Measurements from ENCODE around the gene CCDC197. TPM values are rescaled to one million over a fixed set of nuclear protein-coding genes. Genes with fewer than 3 reads are reported as not detected.
A peak's percentile ranks its signal among the peaks of the same experiment; 100 is the strongest.

The CCDC197 gene
- total RNA-seq, 1 donor from 2014 or later, result 0.13 TPM

DNA sequence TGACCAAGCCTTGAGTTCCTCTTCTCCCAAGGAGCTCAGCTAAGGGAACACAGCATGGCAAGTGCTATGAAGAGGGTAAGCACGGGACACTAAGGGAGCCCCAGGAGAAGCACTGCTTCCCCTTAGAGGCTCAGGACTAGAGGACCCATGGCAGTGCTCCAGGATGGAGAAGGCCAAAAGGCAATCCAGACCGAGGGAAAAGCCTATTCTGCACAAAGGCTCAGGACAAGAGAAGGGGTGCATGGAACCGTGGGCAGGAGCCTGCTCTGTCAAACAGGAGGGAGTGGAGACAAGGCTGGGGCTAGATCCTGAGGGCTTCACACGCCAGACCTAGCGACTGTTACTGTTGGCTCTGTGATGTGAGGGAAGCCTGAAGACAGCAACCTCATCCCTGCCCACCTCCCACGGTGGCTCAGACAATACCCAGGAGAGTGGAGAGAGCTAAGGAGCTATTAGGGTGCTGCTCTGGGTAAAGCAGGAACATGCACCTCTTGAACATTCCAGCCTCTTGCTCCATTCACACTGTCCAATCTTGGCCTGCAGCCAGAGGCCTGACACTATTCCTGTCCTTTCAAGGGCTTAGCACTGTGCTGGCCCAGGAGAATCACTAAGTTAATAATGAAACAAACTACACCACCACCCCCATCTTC, 53.3 kb downstream of the CCDC197 start:
- Mint-ChIP-seq H3K36me3 (ENCODE audit: low read depth) (peaks cover 56% of the 10 kb centered on the region), H3K27ac (no peak overlapping the region), H3K27me3 (ENCODE audit: insufficient read depth) (no peaks in the 10 kb centered on the region), H3K4me1 (ENCODE audit: low read depth) (peaks cover 26% of the 10 kb centered on the region), H3K4me3 (no peak overlapping the region), H3K9me3 (no peaks in the 10 kb centered on the region)
- DNase-seq (ENCODE audit: low spot score), result no peak
- intact Hi-C loops (cut with micrococcal nuclease), result no loop called here

DNA sequence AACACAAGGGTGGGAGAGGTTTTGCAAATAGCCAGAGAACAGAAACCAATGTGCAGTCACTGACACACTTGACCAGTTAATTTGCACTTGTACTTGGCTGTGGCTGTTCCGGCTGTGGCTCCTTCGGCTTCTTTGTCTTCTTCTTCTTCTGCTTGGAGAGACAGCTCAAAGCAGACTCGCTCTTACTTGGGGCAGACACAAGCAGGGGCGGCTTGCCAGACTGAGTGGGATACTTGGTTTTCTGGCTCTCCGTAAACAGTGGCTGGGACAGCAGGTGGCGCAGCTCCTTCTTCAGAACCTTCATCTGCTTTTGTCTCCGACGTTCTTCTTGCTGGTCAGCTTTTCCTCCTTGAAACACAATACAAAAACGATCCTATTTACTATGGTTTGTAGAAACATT, 54.0 kb downstream of the CCDC197 start:
- Mint-ChIP-seq H3K9me3 (no peaks in the 10 kb centered on the region), H3K36me3 (ENCODE audit: low read depth) (peaks cover 62% of the 10 kb centered on the region), H3K4me1 (ENCODE audit: low read depth) (peaks cover 34% of the 10 kb centered on the region), H3K4me3 (no peak overlapping the region), H3K27me3 (ENCODE audit: insufficient read depth) (no peaks in the 10 kb centered on the region), H3K27ac (peak overlapping the region; percentile 45)
- intact Hi-C loops (cut with micrococcal nuclease), result no loop called here
- DNase-seq (ENCODE audit: low spot score), result no peak

DNA sequence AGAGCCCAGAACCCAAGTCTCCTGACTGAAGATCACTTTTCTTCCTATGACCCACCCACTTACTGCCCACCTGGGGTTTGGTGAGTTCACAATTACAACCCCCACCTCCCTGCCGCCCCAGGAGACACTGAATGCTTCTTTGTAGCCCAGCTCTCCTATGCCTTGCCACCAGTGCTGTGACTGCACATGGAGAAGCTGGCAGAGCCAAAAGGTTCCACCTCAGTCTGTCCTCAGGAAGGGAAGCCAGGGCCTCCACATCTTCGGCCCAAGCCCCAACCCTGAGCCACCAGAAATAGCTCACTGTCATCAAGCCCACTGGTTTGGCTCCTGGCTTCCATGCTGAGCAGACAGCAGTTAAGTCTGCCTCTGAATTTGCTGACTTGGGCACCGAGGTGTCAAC, 54.7 kb downstream of the CCDC197 start:
- H3K36me3 Mint-ChIP-seq (ENCODE audit: low read depth), result peaks cover 66% of the 10 kb centered on the region
- intact Hi-C loops (cut with micrococcal nuclease), result loop anchor here (1.0 kb wide), 1 partner anchor 30 kb away; the partner anchor contains the start of genes DDX24 and IFI27L1

DNA sequence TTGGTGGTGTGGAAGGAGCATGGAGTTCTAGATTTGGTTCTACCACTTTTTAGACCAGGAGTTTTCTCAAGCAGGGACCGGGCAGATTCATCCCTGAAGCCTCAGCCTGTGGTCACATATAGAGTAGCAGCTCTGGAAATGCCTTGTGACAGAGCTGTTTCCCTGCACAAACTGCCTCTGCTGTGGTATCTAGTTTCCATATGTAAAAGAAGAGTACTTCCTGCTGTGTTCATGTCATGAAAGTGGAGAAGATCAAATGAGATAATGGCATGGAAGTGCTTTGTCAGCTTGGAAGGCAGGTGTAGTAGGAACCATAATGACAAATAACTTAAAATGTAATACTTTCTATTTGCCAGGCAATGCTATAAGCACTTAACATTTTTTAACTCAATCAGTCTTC, 55.1 kb downstream of the CCDC197 start:
- intact Hi-C loops (cut with micrococcal nuclease), result loop anchor here (1.0 kb wide), 1 partner anchor 29 kb away; the partner anchor contains the start of genes DDX24 and IFI27L1
- Mint-ChIP-seq H3K27ac (peak overlapping the region; percentile 46), H3K4me3 (no peak overlapping the region), H3K27me3 (ENCODE audit: insufficient read depth) (no peaks in the 10 kb centered on the region), H3K36me3 (ENCODE audit: low read depth) (peaks cover 66% of the 10 kb centered on the region), H3K9me3 (no peaks in the 10 kb centered on the region), H3K4me1 (ENCODE audit: low read depth) (peaks cover 45% of the 10 kb centered on the region)
- DNase-seq (ENCODE audit: low spot score), result no peak

More for the DNA sequence above, 54.7 kb downstream of the CCDC197 start:
- Mint-ChIP-seq H3K4me1 (ENCODE audit: low read depth) (peaks cover 41% of the 10 kb centered on the region), H3K4me3 (no peak overlapping the region), H3K27ac (peak overlapping the region; percentile 46), H3K27me3 (ENCODE audit: insufficient read depth) (no peaks in the 10 kb centered on the region), H3K9me3 (no peaks in the 10 kb centered on the region)
- DNase-seq (ENCODE audit: low spot score), result no peak

DNA sequence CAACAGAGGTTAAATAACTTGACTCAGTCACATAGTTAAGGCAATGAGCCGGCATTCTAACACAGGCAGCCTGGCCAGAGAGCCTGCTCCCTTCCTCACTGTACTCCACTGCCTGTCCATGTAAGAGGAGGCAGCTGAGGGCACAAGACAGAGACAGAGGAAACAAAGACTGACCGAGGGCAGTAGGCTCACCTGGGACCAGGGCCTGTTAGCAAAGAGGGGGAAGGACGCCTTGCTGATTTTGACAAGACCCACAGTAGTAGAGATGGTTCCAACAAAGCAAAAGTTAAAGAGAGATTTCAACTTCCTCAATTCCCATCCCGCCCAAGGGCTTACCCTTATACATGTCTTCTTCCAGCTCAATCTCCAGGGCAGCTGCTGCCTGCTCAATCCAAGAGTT, 55.6 kb downstream of the CCDC197 start:
- Mint-ChIP-seq H3K4me1 (ENCODE audit: low read depth) (peaks cover 49% of the 10 kb centered on the region), H3K4me3 (no peak overlapping the region), H3K9me3 (no peaks in the 10 kb centered on the region), H3K27me3 (ENCODE audit: insufficient read depth) (no peaks in the 10 kb centered on the region), H3K36me3 (ENCODE audit: low read depth) (peaks cover 62% of the 10 kb centered on the region), H3K27ac (peak overlapping the region; percentile 46)
- intact Hi-C loops (cut with micrococcal nuclease), result loop anchor here (1.0 kb wide), 1 partner anchor 29 kb away; the partner anchor contains the start of genes DDX24 and IFI27L1
- DNase-seq (ENCODE audit: low spot score), result no peak

DNA sequence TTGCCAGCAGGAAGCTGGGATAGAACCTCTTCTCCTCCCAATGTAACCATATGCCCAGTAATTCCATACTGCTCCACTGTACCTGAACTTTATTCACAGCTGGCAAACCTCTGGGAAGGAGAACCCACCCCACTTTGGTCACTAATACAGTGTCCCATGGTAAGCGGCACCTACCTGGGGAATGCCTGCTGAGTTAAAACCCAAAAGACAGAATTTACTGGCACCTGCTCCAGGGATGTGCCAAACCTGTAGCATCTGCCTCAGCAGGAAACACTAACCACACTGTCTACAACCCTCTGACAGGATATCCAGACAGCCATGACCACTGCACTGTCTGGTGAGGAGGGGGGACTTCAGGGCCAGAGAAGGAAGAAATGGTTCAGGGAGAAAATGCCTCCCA, 57.3 kb downstream of the CCDC197 start:
- peaks cover 61% of the 10 kb centered on the region for H3K36me3 Mint-ChIP-seq (ENCODE audit: low read depth)

DNA sequence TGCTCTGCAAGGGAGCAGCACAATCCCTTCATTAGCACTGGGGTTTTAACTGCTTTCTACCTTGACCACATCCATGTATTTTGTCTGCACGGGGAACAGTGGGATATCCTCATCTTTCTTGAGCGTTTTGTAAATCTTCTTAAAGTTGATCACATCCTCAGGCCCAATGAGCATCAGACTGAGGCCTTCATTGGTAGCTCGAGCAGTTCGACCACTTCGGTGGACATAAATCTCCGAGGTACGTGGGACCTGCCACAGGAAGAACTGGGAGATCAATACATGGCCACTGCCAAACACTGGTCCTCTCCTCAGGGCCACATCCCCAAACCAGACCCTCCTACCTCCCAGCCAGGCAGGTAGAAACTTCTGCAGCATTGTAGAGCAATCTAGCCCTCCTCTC, 57.8 kb downstream of the CCDC197 start:
- DNase-seq (ENCODE audit: low spot score), result no peak
- Mint-ChIP-seq H3K36me3 (ENCODE audit: low read depth) (peaks cover 59% of the 10 kb centered on the region), H3K27me3 (ENCODE audit: insufficient read depth) (no peaks in the 10 kb centered on the region), H3K9me3 (no peaks in the 10 kb centered on the region), H3K4me1 (ENCODE audit: low read depth) (peaks cover 67% of the 10 kb centered on the region), H3K4me3 (no peak overlapping the region), H3K27ac (peak overlapping the region; percentile 1)
- intact Hi-C loops (cut with micrococcal nuclease), result loop anchor here (5.0 kb wide), 1 partner anchor 127 kb away; no protein-coding TSS in a partner anchor

More for the DNA sequence above, 57.3 kb downstream of the CCDC197 start:
- Mint-ChIP-seq H3K9me3 (no peaks in the 10 kb centered on the region), H3K4me3 (no peak overlapping the region), H3K27ac (peak overlapping the region; percentile 2), H3K4me1 (ENCODE audit: low read depth) (peaks cover 67% of the 10 kb centered on the region), H3K27me3 (ENCODE audit: insufficient read depth) (no peaks in the 10 kb centered on the region)
- intact Hi-C loops (cut with micrococcal nuclease), result no loop called here
- no peak for DNase-seq (ENCODE audit: low spot score)

DNA sequence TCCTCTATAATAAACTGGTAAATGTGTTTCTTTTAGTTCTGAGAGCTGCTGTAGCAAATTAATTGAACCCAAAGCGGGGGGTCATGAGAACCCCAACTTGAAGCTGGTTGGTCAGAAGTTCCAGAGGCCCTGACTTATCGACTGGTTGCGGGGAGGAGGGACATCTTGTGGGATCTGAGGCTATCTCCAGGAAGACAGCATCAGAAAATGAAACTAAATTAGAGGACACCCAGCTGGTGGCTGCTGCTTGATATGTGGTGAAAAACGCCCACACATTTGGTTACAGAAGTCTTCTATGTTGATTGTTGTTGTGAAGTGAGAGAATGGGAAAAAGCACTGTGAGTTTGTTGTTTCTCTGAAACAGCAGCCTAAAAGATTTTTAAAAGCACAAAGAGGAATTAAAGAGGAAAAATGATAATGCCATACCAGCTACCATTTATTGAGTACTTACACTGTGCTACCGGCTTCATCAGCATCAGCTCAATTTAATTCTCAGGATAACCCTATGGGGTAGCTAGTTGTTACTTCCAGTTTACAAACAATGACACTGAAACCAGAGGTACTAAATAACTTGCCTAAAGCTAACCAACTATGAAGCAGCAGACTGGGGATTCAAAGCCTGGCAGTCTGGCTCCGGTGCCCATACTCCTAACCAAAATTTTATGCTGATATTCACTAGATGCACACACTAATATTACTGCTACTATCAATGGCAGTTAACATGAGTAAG, 59.6 kb downstream of the CCDC197 start:
- H3K4me3 Mint-ChIP-seq, result peak overlapping the region; percentile 6

DNA sequence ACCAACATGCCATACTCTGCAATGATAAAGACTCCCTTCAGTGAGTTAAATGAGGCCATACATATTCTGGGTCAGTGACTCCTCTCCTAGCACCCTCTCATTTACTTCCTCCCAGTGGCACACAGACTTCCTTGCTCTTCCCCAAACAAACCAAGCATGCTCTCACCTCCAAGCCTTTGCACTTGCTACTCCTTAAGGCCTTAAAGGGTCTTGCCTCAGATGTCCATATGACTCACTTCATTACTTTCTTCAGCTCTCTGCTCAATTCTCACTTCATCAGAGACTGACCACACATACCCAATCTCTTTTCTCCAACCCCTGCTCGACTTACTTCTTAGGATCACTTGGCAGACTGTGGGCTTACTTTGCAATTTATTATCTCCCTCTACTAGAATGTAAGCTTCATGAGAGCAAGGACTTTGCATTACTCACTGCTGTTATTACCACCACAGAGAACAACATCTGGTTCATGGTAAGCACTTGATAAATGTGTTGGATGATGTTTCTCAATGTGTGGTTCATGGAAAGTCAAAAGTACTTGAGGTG, 61.1 kb downstream of the CCDC197 start:
- no peaks in the 10 kb centered on the region for H3K27me3 Mint-ChIP-seq (ENCODE audit: insufficient read depth)
- DNase-seq (ENCODE audit: low spot score), result no peak
- no peak overlapping the region for H3K4me3 Mint-ChIP-seq
- peaks cover 57% of the 10 kb centered on the region for H3K36me3 Mint-ChIP-seq (ENCODE audit: low read depth)
- H3K27ac Mint-ChIP-seq, result peak overlapping the region; percentile 37
- H3K4me1 Mint-ChIP-seq (ENCODE audit: low read depth), result peaks cover 66% of the 10 kb centered on the region
- intact Hi-C loops (cut with micrococcal nuclease), result loop anchor here (5.0 kb wide), 1 partner anchor 124 kb away; no protein-coding TSS in a partner anchor
- H3K9me3 Mint-ChIP-seq, result no peaks in the 10 kb centered on the region

More for the DNA sequence above, 59.6 kb downstream of the CCDC197 start:
- intact Hi-C loops (cut with micrococcal nuclease), result loop anchor here (1.0 to 5.0 kb wide), 5 partner anchors 20 to 126 kb away; partner anchors contain the start of genes DDX24, IFI27L1 and OTUB2
- Mint-ChIP-seq H3K27me3 (ENCODE audit: insufficient read depth) (no peaks in the 10 kb centered on the region), H3K9me3 (no peaks in the 10 kb centered on the region), H3K36me3 (ENCODE audit: low read depth) (peaks cover 62% of the 10 kb centered on the region), H3K4me1 (ENCODE audit: low read depth) (peaks cover 70% of the 10 kb centered on the region), H3K27ac (peak overlapping the region; percentile 77)
- peak; percentile 45 for DNase-seq (ENCODE audit: low spot score)

Other genes starting within 250 kb of the CCDC197 start
- not detected in 2 replicates for gene PRIMA1, start 208.8 kb upstream of the CCDC197 start, total RNA-seq
- gene FAM181A, start 70.0 kb upstream of the CCDC197 start, total RNA-seq, result not detected in 2 replicates
- gene ASB2, start 20.7 kb upstream of the CCDC197 start, total RNA-seq, result 21.1 and 23.4 TPM in 2 replicates
- 1.5 TPM in 2 replicates for gene OTUB2, start 29.0 kb downstream of the CCDC197 start, total RNA-seq
- 252 and 271 TPM in 2 replicates for gene DDX24, start 83.9 kb downstream of the CCDC197 start, total RNA-seq
- gene IFI27L1, start 84.0 kb downstream of the CCDC197 start, total RNA-seq, result 22.0 and 22.7 TPM in 2 replicates
- 37.0 and 42.2 TPM in 2 replicates for gene IFI27, start 113.4 kb downstream of the CCDC197 start, total RNA-seq
- 33.5 and 36.1 TPM in 2 replicates for gene IFI27L2, start 132.3 kb downstream of the CCDC197 start, total RNA-seq
- 2.2 and 2.4 TPM in 2 replicates for gene PPP4R4, start 177.0 kb downstream of the CCDC197 start, total RNA-seq

Measured in activated T-helper 1 cell treated with anti-CD3 and anti-CD28 coated beads, Interleukin-12 subunit alpha, Interleukin-12 subunit beta, Interleukin-2, Interleukin-4 antibody, amounts not matched to agents 30 ng/mL and 10 ng/mL and 1 ng/mL, durations not matched to agents 14 hours and 24 hours and 36 hours (primary cell).